CD4-positive, alpha-beta T cell (primary cell): Measurements from ENCODE around the gene ALMS1. TPM values are rescaled to one million over a fixed set of nuclear protein-coding genes. Genes with fewer than 3 reads are reported as not detected.

Source experiments
- ATAC-seq: fragments of 200-7000 bp; cut with Tn5 transposase; one replicate; pipeline ENCODE4 v1.10.0; 2022; ENCODE audit warnings: mild to moderate bottlenecking; ENCODE audit not compliant: poor library complexity
- CTCF ChIA-PET: fragments of 350-600 bp; sonication (Branson Sonifier 250); formaldehyde crosslinking; loops from one replicate; lab custom pipeline; 2021; ENCODE audit warnings: antibody characterized with exemption, inconsistent platforms; lab: Charles Lee
- POLR2A ChIA-PET: fragments of 350-600 bp; sonication (Branson Sonifier 250); formaldehyde crosslinking; loops from one replicate; lab custom pipeline; 2021; ENCODE audit warnings: antibody characterized with exemption, inconsistent platforms; lab: Charles Lee
- DNase-seq, 14 experiments: peaks; one replicate each; pipeline ENCODE4 v3.0.0-alpha.2; 2013 to 2020; ENCODE audit warnings: mixed read lengths in 2 of 14
- H3K27ac ChIP-seq, 2 donors: one replicate each; pipeline versions ENCODE4 v1.5.1 to v1.7.0; 2013; ENCODE audit warnings: low read length in 2 of 2, low read depth in 1 of 2, mild to moderate bottlenecking in 1 of 2
- H3K27me3 ChIP-seq, 2 experiments: 1 replicate in 1 of 2; 2 replicates in 1 of 2; pipeline versions ENCODE4 v1.6.1 to v1.7.0; 2013; ENCODE audit warnings: low read length in 2 of 2, control low read depth in 1 of 2, mild to moderate bottlenecking in 1 of 2, moderate library complexity in 1 of 2; ENCODE audit not compliant: insufficient read depth in 2 of 2, control insufficient read depth in 1 of 2
- H3K36me3 ChIP-seq: one replicate; pipeline ENCODE4 v1.6.1; 2013; ENCODE audit warnings: low read length, control low read depth; ENCODE audit not compliant: insufficient read depth
- H3K4me1 ChIP-seq: one replicate; pipeline ENCODE4 v1.6.1; 2013; ENCODE audit warnings: low read length, control low read depth; ENCODE audit not compliant: insufficient read depth
- H3K4me3 ChIP-seq: one replicate; pipeline ENCODE4 v1.5.1; 2013; ENCODE audit warnings: mild to moderate bottlenecking, low read length, moderate library complexity
- H3K9me3 ChIP-seq, 2 experiments: 1 replicate in 1 of 2; 2 replicates in 1 of 2; pipeline versions ENCODE4 v1.6.1 to v1.7.0; 2013; ENCODE audit warnings: low read length in 2 of 2, mild to moderate bottlenecking in 2 of 2, control low read depth in 1 of 2, moderate library complexity in 1 of 2; ENCODE audit not compliant: control insufficient read depth in 1 of 2, insufficient read depth in 1 of 2
- H3K27ac Mint-ChIP-seq: one replicate; pipeline ENCODE4 v1.8.0; 2020; ENCODE audit warnings: mixed read lengths
- H3K27me3 Mint-ChIP-seq: one replicate; pipeline ENCODE4 v1.8.0; 2021; ENCODE audit warnings: mixed read lengths
- H3K36me3 Mint-ChIP-seq: one replicate; pipeline ENCODE4 v1.8.0; 2021; ENCODE audit warnings: low read depth, mixed read lengths
- H3K4me1 Mint-ChIP-seq: one replicate; pipeline ENCODE4 v1.8.0; 2021; ENCODE audit warnings: low read depth, mixed read lengths
- H3K4me3 Mint-ChIP-seq: one replicate; pipeline ENCODE4 v1.8.0; 2020; ENCODE audit warnings: mild to moderate bottlenecking, mixed read lengths
- H3K9me3 Mint-ChIP-seq: one replicate; pipeline ENCODE4 v1.8.0; 2020; ENCODE audit warnings: mixed read lengths
- CTCF ChIP-seq: fragments of 200-600 bp; IDR thresholded peaks from one replicate; pipeline ENCODE4 v1.8.0; 2022; ENCODE audit warnings: antibody characterized with exemption, mild to moderate bottlenecking
- intact Hi-C, 2 experiments: fragments of 100-400 bp; cut with DNase I in 1 of 2; cut with micrococcal nuclease in 1 of 2; formaldehyde crosslinking; loops; one replicate each; pipeline versions ENCODE4 v1.15.1 to v1.9.0; 2023 to 2025; cut with DNase I, micrococcal nuclease
- total RNA-seq, 174 experiments: library from RNA in 2 of 174; stranded (reverse) in 2 of 174; gene quantifications; one replicate each; pipeline ENCODE4 v1.2.3 and lab custom pipeline; 2021 to 2026

Gene ALMS1
- total RNA-seq, 2 experiments from 2014 or later = 20.2 to 20.6 TPM

DNA sequence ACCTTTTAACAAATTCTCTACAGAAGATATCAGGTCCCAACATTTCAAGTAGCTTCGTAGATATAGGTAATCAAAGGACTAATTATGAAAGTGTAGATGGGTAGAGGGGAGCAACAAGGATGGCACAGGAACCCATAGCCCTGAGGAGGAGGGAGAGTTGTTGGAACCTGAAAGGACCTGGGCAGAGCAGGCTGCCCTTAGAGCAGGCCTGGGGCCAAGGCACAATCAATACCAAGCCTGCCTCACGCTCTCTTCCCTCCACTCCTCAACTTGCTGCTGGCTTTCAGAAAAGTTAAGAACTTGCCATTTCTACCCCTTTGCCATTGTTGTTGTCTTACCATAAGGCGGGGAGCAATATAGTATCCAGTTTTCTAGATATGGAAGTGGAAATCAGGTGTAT, 266.7 kb downstream of the ALMS1 start:
- H3K4me1 Mint-ChIP-seq = no peaks in the 10 kb centered on the region
- ATAC-seq (no peak), DNase-seq (no peak)
- peaks cover 0 to 6% of the 10 kb centered on the region in 2 experiments for H3K9me3 ChIP-seq
- no peak overlapping the region for H3K4me3 Mint-ChIP-seq
- no peak for TF ChIP-seq CTCF
- no peak overlapping the region for H3K27ac Mint-ChIP-seq
- intact Hi-C loops = no loop called here
- H3K27me3 ChIP-seq = no peaks in the 10 kb centered on the region
- ChIA-PET CTCF (no interaction called here), POLR2A (no interaction called here)
- no peaks in the 10 kb centered on the region for H3K9me3 Mint-ChIP-seq
- H3K4me1 ChIP-seq = no peaks in the 10 kb centered on the region
- no peak overlapping the region for H3K27ac ChIP-seq
- no peaks in the 10 kb centered on the region for H3K36me3 Mint-ChIP-seq
- no peaks in the 10 kb centered on the region for H3K27me3 Mint-ChIP-seq
- no peaks in the 10 kb centered on the region for H3K36me3 ChIP-seq
- H3K4me3 ChIP-seq = no peak overlapping the region

DNA sequence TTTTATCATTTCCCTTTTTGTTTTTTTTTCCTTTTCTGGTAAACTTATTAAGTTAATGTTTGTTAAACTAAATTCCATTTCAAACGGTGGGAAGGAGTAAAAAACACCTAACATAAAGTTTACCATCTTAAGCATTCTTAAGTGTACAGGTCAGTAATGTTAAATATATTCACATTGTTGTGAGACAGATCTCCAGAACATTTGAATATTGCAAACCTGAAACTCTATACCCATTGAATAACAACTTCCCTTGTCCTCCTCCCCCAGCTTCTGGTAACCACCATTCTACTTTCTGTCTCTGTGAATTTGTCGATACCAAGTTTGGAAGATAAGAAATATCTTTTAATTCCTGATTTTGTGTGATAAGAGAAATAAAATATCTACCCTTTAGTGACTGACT, 268.5 kb downstream of the ALMS1 start:
- Mint-ChIP-seq H3K9me3 (peaks cover 1% of the 10 kb centered on the region), H3K36me3 (no peaks in the 10 kb centered on the region), H3K4me3 (no peak overlapping the region), H3K27ac (no peak overlapping the region), H3K4me1 (no peaks in the 10 kb centered on the region), H3K27me3 (no peaks in the 10 kb centered on the region)
- Histone ChIP-seq H3K27me3 (peaks cover 0 to 9% of the 10 kb centered on the region in 2 experiments), H3K4me3 (no peak overlapping the region), H3K9me3 (peaks cover 0 to 8% of the 10 kb centered on the region in 2 experiments), H3K27ac (no peak overlapping the region), H3K4me1 (no peaks in the 10 kb centered on the region), H3K36me3 (no peaks in the 10 kb centered on the region)
- intact Hi-C loops = no loop called here
- TF ChIP-seq CTCF = no peak
- ChIA-PET CTCF (no interaction called here), POLR2A (no interaction called here)
- DNase-seq (no peak), ATAC-seq (no peak)

Other genes with a start within 250 kb of the ALMS1 start
- gene NOTO, start 183.3 kb upstream of the ALMS1 start, total RNA-seq = not detected
- 10 to 100 TPM; 39.1 to 46.7 TPM for gene SMYD5, start 171.6 kb upstream of the ALMS1 start, total RNA-seq
- gene PRADC1, start 152.6 kb upstream of the ALMS1 start, total RNA-seq = 1 to 10 TPM; 2.9 to 3.0 TPM
- gene CCT7, start 151.5 kb upstream of the ALMS1 start, total RNA-seq = 10 to 100 TPM; 86.9 to 96.9 TPM
- 10 to 100 TPM; 14.0 to 16.0 TPM for gene FBXO41, start 101.4 kb upstream of the ALMS1 start, total RNA-seq
- gene EGR4, start 92.3 kb upstream of the ALMS1 start, total RNA-seq = under 1 TPM; 0.14 to 0.17 TPM